GM23338 (cell line): Measurements from ENCODE around the gene RAD51B. TPM values are rescaled to one million over a fixed set of nuclear protein-coding genes. Genes with fewer than 3 reads are reported as not detected.

Experiments
- ATAC-seq: fragments of 200-7000 bp; cut with Tn5 transposase; 3 replicates; pipeline ENCODE4 v1.9.1; 2020
- DNase-seq: peaks from one replicate; pipeline ENCODE4 v3.0.0-alpha.2; 2015; ENCODE audit warnings: low spot score
- H2AFZ ChIP-seq: fragments of 200-600 bp; sonication (generic); 2 replicates; pipeline ENCODE4 v1.8.0; 2016; ENCODE audit warnings: antibody characterized with exemption, mild to moderate bottlenecking, moderate library complexity
- H3F3A ChIP-seq: fragments of 200-600 bp; sonication (generic); replicated peaks from 2 replicates; pipeline ENCODE4 v1.8.0; 2017; ENCODE audit warnings: antibody characterized with exemption, mixed run types, low read depth
- H3K27ac ChIP-seq: fragments of 200-600 bp; sonication (generic); 2 replicates; pipeline ENCODE4 v1.6.1; 2016; ENCODE audit warnings: low read depth
- H3K27me3 ChIP-seq: fragments of 200-600 bp; sonication (generic); 2 replicates; pipeline ENCODE4 v1.8.0; 2016; ENCODE audit warnings: mild to moderate bottlenecking, mixed run types, moderate library complexity; ENCODE audit not compliant: insufficient read depth
- H3K36me3 ChIP-seq: fragments of 200-600 bp; sonication (generic); 2 replicates; pipeline ENCODE4 v1.8.0; 2016; ENCODE audit warnings: mild to moderate bottlenecking; ENCODE audit not compliant: insufficient read depth
- H3K4me1 ChIP-seq: fragments of 200-600 bp; sonication (generic); 2 replicates; pipeline ENCODE4 v1.8.0; 2016; ENCODE audit warnings: mild to moderate bottlenecking, moderate library complexity; ENCODE audit not compliant: insufficient read depth
- H3K4me2 ChIP-seq: fragments of 200-600 bp; sonication (generic); 2 replicates; pipeline ENCODE4 v1.7.1; 2017; ENCODE audit warnings: mixed run types
- H3K4me3 ChIP-seq: fragments of 200-600 bp; sonication (generic); 2 replicates; pipeline ENCODE4 v1.6.1; 2016; ENCODE audit warnings: mixed run types
- H3K79me2 ChIP-seq: fragments of 200-600 bp; sonication (generic); replicated peaks from 2 replicates; pipeline ENCODE4 v1.8.0; 2017; ENCODE audit warnings: mild to moderate bottlenecking; ENCODE audit not compliant: insufficient read depth
- H3K9me2 ChIP-seq: fragments of 200-600 bp; sonication (generic); 2 replicates; pipeline ENCODE4 v1.8.0; 2017; ENCODE audit not compliant: insufficient read depth
- H4K20me1 ChIP-seq: fragments of 200-600 bp; sonication (generic); replicated peaks from 2 replicates; pipeline ENCODE4 v1.8.0; 2017; ENCODE audit warnings: mild to moderate bottlenecking; ENCODE audit not compliant: insufficient read depth
- H3K27ac Mint-ChIP-seq: 2 replicates; pipeline ENCODE4 v1.8.0; 2020; ENCODE audit warnings: inconsistent platforms, mild to moderate bottlenecking, moderate library complexity, mixed read lengths
- H3K27me3 Mint-ChIP-seq: 3 replicates; pipeline ENCODE4 v1.8.0; 2022; ENCODE audit warnings: low read depth, mild to moderate bottlenecking, moderate library complexity, mixed read lengths, inconsistent platforms; ENCODE audit not compliant: insufficient read depth, poor library complexity
- H3K36me3 Mint-ChIP-seq: 3 replicates; pipeline ENCODE4 v1.8.0; 2021; ENCODE audit warnings: low read depth, mild to moderate bottlenecking, inconsistent platforms, moderate library complexity, mixed read lengths
- H3K4me1 Mint-ChIP-seq: 3 replicates; pipeline ENCODE4 v1.8.0; 2020; ENCODE audit warnings: mild to moderate bottlenecking, inconsistent platforms, mixed read lengths
- H3K4me3 Mint-ChIP-seq: 3 replicates; pipeline ENCODE4 v1.8.0; 2021; ENCODE audit warnings: moderate library complexity, mild to moderate bottlenecking, inconsistent platforms, mixed read lengths
- H3K9me3 Mint-ChIP-seq: 3 replicates; pipeline ENCODE4 v1.8.0; 2020; ENCODE audit warnings: moderate library complexity, mild to moderate bottlenecking, inconsistent platforms, mixed read lengths
- CREB1 ChIP-seq: fragments of 250-450 bp; sonication (Bioruptor Pico); IDR thresholded peaks from 2 replicates; pipeline ENCODE4 v1.5.0; 2020; ENCODE audit warnings: low read depth, mild to moderate bottlenecking, moderate library complexity
- ETS1 ChIP-seq: IDR thresholded peaks from 2 replicates; pipeline ENCODE4 v1.6.1; 2016; ENCODE audit warnings: antibody characterized with exemption
- EZH2 ChIP-seq: fragments of 200-600 bp; sonication (generic); IDR thresholded peaks from one replicate; pipeline ENCODE4 v1.8.0; 2017; ENCODE audit warnings: antibody characterized with exemption, mild to moderate bottlenecking, low read depth; ENCODE audit not compliant: unreplicated experiment
- EZH2phosphoT487 ChIP-seq: fragments of 200-600 bp; sonication (generic); IDR thresholded peaks from one replicate; pipeline ENCODE4 v1.8.1; 2018; ENCODE audit warnings: antibody characterized with exemption; ENCODE audit not compliant: unreplicated experiment
- NANOG ChIP-seq: IDR thresholded peaks from 2 replicates; pipeline ENCODE4 v1.6.1; 2016; ENCODE audit warnings: antibody characterized with exemption, borderline replicate concordance
- POLR2AphosphoS5 ChIP-seq: IDR thresholded peaks from 2 replicates; pipeline ENCODE4 v1.6.1; 2016; ENCODE audit warnings: antibody characterized with exemption, low read depth
- ZNF114 ChIP-seq: fragments of 250-450 bp; sonication (Bioruptor Pico); IDR thresholded peaks from 2 replicates; pipeline ENCODE4 v1.5.0; 2020; ENCODE audit warnings: mild to moderate bottlenecking, moderate library complexity
- ZNF331 ChIP-seq: fragments of 250-450 bp; sonication (Bioruptor Pico); IDR thresholded peaks from 2 replicates; pipeline ENCODE4 v1.5.0; 2020; ENCODE audit warnings: low read depth, mild to moderate bottlenecking, moderate library complexity
- ZNF462 ChIP-seq: fragments of 250-450 bp; sonication (Bioruptor Pico); IDR thresholded peaks from 2 replicates; pipeline ENCODE4 v1.5.0; 2020; ENCODE audit warnings: mild to moderate bottlenecking, moderate library complexity
- polyA plus RNA-seq: library from polyadenylated mRNA; unstranded; fragments of >200 nt; fragmentation: Nextera tagmentation; extraction: Ambion mirVana; gene quantifications from 2 replicates; pipeline ENCODE4 v1.2.1, GENCODE V29; 2016
- total RNA-seq: library from RNA; depleted of rRNA; stranded (reverse); fragments of >200 nt; shearing (Covaris generic); gene quantifications from 2 replicates; pipeline ENCODE4 v1.2.3, GENCODE V29; 2014

Gene RAD51B
- total and polyA plus RNA-seq, 2 experiments from 2014 or later, result 15.7 to 29.1 TPM

- peaks cover 29% of the 10 kb centered on the region for H3K4me1 Mint-ChIP-seq
- H3K9me3 Mint-ChIP-seq, result no peaks in the 10 kb centered on the region
- ATAC-seq, result peak; percentile 59
Observed at GRCh38 chr14:68504861-68505260, 685.3 kb downstream of the RAD51B start.

More at GRCh38 chr14:68504861-68505260, 685.3 kb downstream of the RAD51B start:
- H3K4me2 ChIP-seq, result peak overlapping the region; percentile 3; the same call in 1 of the 2 replicates
- H3K36me3 ChIP-seq, result no peaks in the 10 kb centered on the region
- peak; percentile 21 for DNase-seq
- no peaks in the 10 kb centered on the region for H3F3A ChIP-seq
- peaks cover 10% of the 10 kb centered on the region for H3K27me3 Mint-ChIP-seq
- H3K4me3 Mint-ChIP-seq, result no peak overlapping the region
- H3K4me1 ChIP-seq, result peaks cover 19% of the 10 kb centered on the region
- H3K4me3 ChIP-seq, result no peak overlapping the region
- H4K20me1 ChIP-seq, result no peaks in the 10 kb centered on the region
- TF ChIP-seq ETS1 (no peak), NANOG (no peak), CREB1 (CRISPR knock-in tag) (no peak), ZNF462 (CRISPR knock-in tag) (no peak), ZNF331 (CRISPR knock-in tag) (no peak), EZH2phosphoT487 (no peak), ZNF114 (CRISPR knock-in tag) (no peak), POLR2AphosphoS5 (no peak), EZH2 (no peak)
- H3K27ac ChIP-seq, result no peak overlapping the region
- H3K9me2 ChIP-seq, result peaks cover 14% of the 10 kb centered on the region
- H3K36me3 Mint-ChIP-seq, result no peaks in the 10 kb centered on the region
- no peaks in the 10 kb centered on the region for H3K27me3 ChIP-seq
- no peak overlapping the region for H2AFZ ChIP-seq
- no peaks in the 10 kb centered on the region for H3K79me2 ChIP-seq
- peak overlapping the region; percentile 68 for H3K27ac Mint-ChIP-seq
